Measurements from ENCODE around the gene LRTM2.

Gene LRTM2

GRCh38 chr12:1830981-1831963 lies 10.9 kb downstream of the LRTM2 start:
- no peak for DNase-seq

GRCh38 chr12:1832801-1833595 lies 12.6 kb downstream of the LRTM2 start:
- DNase-seq: no peak

GRCh38 chr12:1833596-1834028 lies 13.2 kb downstream of the LRTM2 start:
- no peak for DNase-seq

- DNase-seq: no peak
Measured at GRCh38 chr12:1834186-1834925, 14.0 kb downstream of the LRTM2 start.

- no peak for DNase-seq
Measured at GRCh38 chr12:1835211-1836131, 15.1 kb downstream of the LRTM2 start.

GRCh38 chr12:1836241-1836803 lies 16.0 kb downstream of the LRTM2 start:
- no peak for DNase-seq

- peak; percentile 37 to 72 for DNase-seq
Measured at GRCh38 chr12:1836854-1837421, 16.6 kb downstream of the LRTM2 start.

- DNase-seq: no peak
Measured at GRCh38 chr12:1837541-1838204, 17.3 kb downstream of the LRTM2 start.

- no peak for DNase-seq
Measured at GRCh38 chr12:1838205-1838993, 18.0 kb downstream of the LRTM2 start.

- DNase-seq: no peak
Measured at GRCh38 chr12:1838994-1839365, 18.6 kb downstream of the LRTM2 start.

- DNase-seq: no peak
Measured at GRCh38 chr12:1839464-1839863, 19.1 kb downstream of the LRTM2 start.

GRCh38 chr12:1839956-1840951 lies 19.9 kb downstream of the LRTM2 start:
- no peak for DNase-seq

- no peak for DNase-seq
Measured at GRCh38 chr12:1840981-1841425, 20.6 kb downstream of the LRTM2 start.

GRCh38 chr12:1841586-1842182 lies 21.3 kb downstream of the LRTM2 start:
- DNase-seq: no peak

GRCh38 chr12:1842183-1842904 lies 22.0 kb downstream of the LRTM2 start:
- DNase-seq: no peak

GRCh38 chr12:1842905-1843640 lies 22.7 kb downstream of the LRTM2 start:
- DNase-seq: no peak

GRCh38 chr12:1843641-1844005 lies 23.3 kb downstream of the LRTM2 start:
- no peak for DNase-seq
